Activated CD4-positive, alpha-beta T cell treated with anti-CD3 and anti-CD28 coated beads, Interleukin-2, Interleukin-6, amounts not matched to agents 100 ng/mL and 50 ng/mL, durations not matched to agents 16 hours and 8 hours (primary cell): Measurements from ENCODE around the gene LTK.
A peak's percentile ranks its signal among the peaks of the same experiment; 100 is the strongest.

Experiments used
- DNase-seq: peaks from one replicate; pipeline ENCODE4 v3.0.0-alpha.2; 2020

The LTK gene

GRCh38 chr15:41495736-41496599 is 17.7 kb downstream of the LTK start:
- DNase-seq, result no peak

GRCh38 chr15:41494922-41495735 is 18.5 kb downstream of the LTK start:
- no peak for DNase-seq

- DNase-seq, result no peak
Observed at GRCh38 chr15:41494190-41494921, 19.3 kb downstream of the LTK start.

DNA sequence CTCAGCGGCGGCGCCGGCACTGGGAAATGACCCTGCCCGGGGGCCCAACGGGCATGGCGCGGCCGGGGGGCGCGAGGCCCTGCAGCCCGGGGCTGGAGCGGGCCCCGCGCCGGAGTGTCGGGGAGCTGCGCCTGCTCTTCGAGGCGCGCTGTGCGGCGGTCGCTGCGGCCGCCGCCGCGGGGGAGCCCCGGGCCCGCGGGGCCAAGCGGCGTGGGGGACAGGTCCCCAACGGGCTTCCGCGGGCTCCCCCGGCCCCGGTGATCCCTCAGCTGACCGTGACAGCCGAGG is 19.8 kb downstream of the LTK start:
- no peak for DNase-seq

DNA sequence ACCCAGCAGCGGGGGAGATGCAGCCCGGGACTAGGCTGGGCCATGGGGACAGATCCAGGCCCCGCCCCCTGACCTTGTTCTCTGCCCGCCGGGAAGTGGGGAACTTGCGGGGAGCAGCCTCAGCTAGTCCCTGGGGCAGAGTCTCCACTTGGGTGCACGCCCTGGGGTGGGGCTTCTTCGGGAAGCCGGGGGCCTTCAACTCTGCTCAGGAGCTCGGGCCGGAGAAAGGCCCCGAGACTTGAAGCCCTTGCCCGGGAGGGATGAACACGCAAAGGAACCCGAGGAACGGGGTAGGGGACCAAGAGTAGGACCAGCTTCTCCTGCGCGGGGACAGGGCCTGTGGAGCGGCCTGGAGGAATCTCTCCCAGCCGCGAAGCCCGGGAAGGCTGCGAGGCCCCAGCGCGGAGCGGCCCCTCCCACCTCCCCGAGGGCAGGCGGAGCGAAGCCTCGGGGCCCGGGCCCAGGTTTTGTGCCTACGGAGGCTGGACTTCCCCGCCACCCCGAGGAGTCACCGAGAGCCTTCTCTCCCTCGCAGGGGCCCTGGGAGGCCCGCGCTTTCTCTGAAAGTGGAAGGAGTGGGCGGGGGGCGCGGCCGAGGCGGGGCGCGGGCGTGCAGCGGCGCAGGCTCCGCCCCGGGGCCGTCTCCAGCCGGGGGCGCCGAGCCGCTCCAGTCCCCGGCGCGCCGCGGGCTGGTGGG is 20.3 kb downstream of the LTK start, which contains the start of gene ITPKA:
Gene ITPKA (plus strand): TSS at position 670 of the 697 bp plus-strand sequence. CDS start 54 bp downstream, outside the sequence.
- DNase-seq, result peak; percentile 89

DNA sequence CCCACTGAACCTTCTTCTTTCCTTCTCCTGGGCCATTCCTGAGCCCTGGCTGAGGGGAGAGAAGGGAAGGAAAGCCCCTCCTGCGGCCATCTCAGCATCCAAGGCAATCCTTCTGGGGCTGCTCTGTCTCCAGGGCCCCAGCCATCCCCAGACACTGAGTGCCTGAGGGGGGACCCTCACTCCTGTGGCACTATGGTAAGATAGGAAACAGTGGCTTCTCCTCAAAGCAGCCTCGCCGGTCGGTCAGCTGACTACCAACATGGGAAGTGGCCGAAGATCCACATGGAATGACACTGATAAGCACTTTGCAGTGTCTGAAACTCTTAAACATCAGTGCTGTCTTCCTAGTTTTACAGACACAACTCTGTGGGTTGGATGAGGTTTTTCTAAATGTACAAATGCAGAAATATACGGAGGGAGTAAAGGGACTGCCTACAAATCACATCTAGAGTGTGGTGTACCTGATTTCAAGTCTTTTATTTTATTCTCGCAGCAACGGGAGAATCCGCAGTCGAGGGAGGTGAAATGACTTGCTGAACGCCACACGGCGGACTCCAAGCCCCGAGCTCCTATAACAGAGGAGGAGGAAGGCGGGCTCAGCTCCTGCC is 20.9 kb downstream of the LTK start:
- no peak for DNase-seq

- DNase-seq, result no peak
Observed at GRCh38 chr15:41491889-41492288, 21.7 kb downstream of the LTK start.

- peak; percentile 85 for DNase-seq
Observed at GRCh38 chr15:41490355-41490754, 23.3 kb downstream of the LTK start.

GRCh38 chr15:41489641-41490040 is 24.0 kb downstream of the LTK start:
- DNase-seq, result no peak

GRCh38 chr15:41487802-41488201 is 25.8 kb downstream of the LTK start:
- DNase-seq, result peak; percentile 54

GRCh38 chr15:41487381-41487780 is 26.2 kb downstream of the LTK start:
- DNase-seq, result no peak

DNA sequence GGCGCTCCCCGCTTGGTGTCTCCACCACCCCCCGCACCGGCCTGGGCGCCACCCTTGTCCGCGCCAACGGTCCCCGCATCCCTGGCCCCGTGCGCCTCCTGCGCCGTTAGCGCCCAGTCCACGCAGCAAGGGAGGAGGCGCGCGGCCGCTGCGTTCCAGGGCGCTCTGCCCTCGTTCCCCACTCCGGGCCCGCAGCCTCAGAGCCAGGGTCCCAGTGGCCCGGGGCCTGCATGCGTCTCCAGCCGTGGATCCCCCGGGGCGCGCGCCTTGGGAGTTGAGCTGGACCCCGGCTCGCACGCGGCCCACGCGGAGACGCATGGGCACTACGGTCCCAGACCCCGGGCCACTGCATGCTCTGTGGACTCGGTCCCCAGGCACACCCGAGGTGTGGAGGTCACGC is 27.3 kb downstream of the LTK start:
- DNase-seq, result no peak

DNA sequence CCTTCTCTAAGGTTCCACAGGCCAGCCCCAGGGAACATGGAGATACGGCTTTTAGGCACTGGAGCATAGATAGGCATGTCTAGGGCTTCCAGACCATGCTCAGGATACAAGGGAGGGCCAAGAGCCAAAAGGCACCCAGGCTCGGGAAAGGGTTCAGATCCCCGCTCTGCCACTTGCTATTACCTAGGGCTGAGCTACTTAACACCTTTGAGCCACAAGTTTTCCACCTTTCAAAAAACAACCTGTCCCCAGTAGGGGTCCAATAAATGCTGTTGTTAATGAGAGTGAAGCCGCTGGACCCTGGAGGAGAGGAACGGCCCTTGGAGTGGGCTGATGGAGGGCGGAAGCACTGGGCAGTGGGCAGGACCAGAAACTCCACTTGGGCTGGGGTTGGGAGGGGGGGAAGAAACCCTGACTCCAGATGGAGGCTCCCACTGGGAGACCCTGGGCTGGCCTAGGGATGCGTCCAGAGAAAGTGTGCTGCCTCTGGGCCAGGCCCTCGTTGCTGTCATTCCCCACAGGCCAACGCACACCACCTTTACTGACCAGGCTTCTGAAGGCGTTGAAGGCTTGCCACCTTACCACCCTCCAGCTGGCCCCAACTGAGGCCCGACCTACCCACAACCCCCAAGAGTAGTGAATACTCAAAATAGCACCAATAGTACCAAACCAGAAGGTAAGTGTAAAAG is 28.5 kb downstream of the LTK start:
- no peak for DNase-seq

DNA sequence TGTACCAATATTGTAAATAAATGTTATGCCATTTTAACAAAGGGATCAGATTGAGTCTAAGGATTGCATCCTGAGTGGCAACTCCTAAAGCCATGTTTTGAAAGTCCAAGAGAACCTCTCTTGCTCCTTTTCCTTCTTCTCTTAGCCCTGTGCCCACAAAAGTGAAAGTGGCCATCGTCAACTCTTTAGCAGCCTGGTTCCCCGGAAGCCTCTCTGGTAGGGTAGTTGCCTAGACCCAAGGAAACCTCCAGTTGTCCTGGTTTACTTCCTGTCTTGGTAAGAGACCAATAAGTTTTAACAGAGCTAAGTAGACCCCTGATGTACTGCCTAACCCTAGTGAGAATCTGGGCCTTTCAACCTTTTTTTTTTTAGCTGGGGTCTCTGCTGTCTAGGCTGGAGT is 30.1 kb downstream of the LTK start:
- peak; percentile 57 for DNase-seq

DNA sequence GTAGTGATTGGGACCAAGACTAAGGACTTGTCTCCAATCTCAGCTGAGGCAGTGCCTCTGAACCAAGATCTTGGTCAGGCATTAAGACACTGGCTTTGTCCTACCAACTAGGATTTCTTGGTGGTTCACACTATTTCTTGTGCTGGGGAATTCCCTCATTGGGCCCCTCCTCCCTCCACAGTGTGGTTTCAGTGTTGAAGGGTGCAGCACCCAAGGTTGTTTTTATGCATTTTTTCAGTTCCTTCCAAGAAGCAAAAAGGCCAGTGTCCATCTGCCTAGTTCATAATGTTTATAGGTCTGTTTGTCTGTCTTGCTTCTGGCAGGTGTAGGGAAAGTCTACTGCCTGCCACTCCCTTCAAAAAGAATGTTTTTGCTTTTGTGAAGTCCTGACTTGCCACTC is 30.5 kb downstream of the LTK start:
- DNase-seq, result peak; percentile 66

- no peak for DNase-seq
Observed at GRCh38 chr15:41482110-41482877, 31.3 kb downstream of the LTK start.

- DNase-seq, result no peak
Observed at GRCh38 chr15:41480396-41481140, 33.1 kb downstream of the LTK start.

GRCh38 chr15:41476416-41477048 is 37.1 kb downstream of the LTK start:
- DNase-seq, result no peak

DNA sequence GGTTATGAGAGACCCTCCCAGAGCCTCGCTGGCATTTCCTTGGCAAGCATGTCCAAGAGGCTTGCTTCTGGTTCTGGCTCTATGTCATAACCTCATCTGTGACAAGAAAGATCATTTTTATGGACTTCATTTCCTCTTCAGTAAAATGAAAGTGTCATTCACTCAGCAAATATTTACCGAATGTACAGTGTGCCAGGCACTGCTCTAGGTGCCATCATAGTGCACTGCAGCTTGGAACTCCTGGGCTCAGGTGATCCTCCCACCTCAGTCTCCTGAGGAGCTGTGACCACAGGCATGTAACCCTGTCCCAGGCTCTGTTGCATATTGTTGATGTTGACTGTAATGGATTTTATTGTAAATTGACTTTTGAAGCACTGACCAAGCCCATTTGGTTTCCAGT is 38.7 kb downstream of the LTK start:
- DNase-seq, result no peak

GRCh38 chr15:41474436-41474835 is 39.2 kb downstream of the LTK start:
- no peak for DNase-seq
